ENCODE results near the gene PCA3. TPM values are rescaled to one million over a fixed set of nuclear protein-coding genes. Genes with fewer than 3 reads are reported as not detected.

The PCA3 gene
- total and polyA plus RNA-seq, 10 donors: 0.27 to 0.35 TPM; not detected in 8

- peaks cover 0 to 18% (median 2%) of the 10 kb centered on the region in 6 donors for H3K4me1 ChIP-seq
- H3K36me3 ChIP-seq: no peaks in the 10 kb centered on the region
- TF ChIP-seq POLR2AphosphoS5 (IDR thresholded peaks at IDR 0.05) (no peak), POLR2A (IDR thresholded peaks at IDR 0.05) (no peak), CTCF (IDR thresholded peaks at IDR 0.05 in 8 of 11, conservative IDR thresholded peaks at IDR 0.05 in 3 of 11) (no peak)
- intact Hi-C loops (cut with DNase I; ENCODE audit: low total_unique reads): no loop called here
- DNase-seq: no peak
- no peaks in the 10 kb centered on the region for H3K27me3 ChIP-seq (replicated peaks in 1 of 7)
- H3K27ac ChIP-seq: no peak overlapping the region
- 6 to 28% (median 12%) methylated on average over 1 of the region's 1 CpG for WGBS, 5 donors
- H3K9me3 ChIP-seq: no peaks in the 10 kb centered on the region
- H3K4me3 ChIP-seq: no peak overlapping the region
Observed at GRCh38 chr9:76761448-76761847, 2.8 kb upstream of the PCA3 start.

DNA sequence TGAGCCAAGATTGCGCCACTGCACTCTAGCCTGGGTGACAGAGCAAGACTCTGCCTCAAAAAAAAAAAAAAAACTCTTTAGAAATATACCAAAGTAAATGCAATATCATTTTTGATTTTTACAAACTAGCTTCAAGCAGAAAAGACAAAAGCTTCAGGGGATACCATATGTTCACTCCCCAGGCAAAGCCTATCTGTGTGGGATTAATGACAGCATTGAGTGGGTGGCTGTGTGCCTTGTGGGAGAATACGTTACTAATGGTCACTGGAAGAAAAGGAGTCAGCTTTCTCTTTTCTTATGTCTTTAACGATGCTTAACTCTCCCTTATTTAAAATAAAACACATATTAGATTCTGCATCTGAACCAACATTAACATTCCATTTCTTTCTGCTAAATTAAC lies 1.9 kb downstream of the PCA3 start:
- no peak overlapping the region for H3K27ac ChIP-seq
- H3K4me3 ChIP-seq: no peak overlapping the region
- peaks cover 0 to 5% (median 0%) of the 10 kb centered on the region in 6 donors for H3K4me1 ChIP-seq
- intact Hi-C loops (cut with DNase I; ENCODE audit: low total_unique reads): no loop called here
- 70 to 87% (median 84%) methylated on average over 3 of the region's 3 CpGs for WGBS, 5 donors
- H3K9me3 ChIP-seq: no peaks in the 10 kb centered on the region
- no peaks in the 10 kb centered on the region for H3K36me3 ChIP-seq
- TF ChIP-seq CTCF (IDR thresholded peaks at IDR 0.05 in 8 of 11, conservative IDR thresholded peaks at IDR 0.05 in 3 of 11): no peak
- DNase-seq: no peak
- peaks cover 0 to 3% (median 0%) of the 10 kb centered on the region in 7 donors for H3K27me3 ChIP-seq (replicated peaks in 1 of 7)

GRCh38 chr9:76772686-76773445 lies 8.6 kb downstream of the PCA3 start:
- no peak for TF ChIP-seq CTCF (IDR thresholded peaks at IDR 0.05 in 8 of 11, conservative IDR thresholded peaks at IDR 0.05 in 3 of 11)
- TF ChIP-seq POLR2A (IDR thresholded peaks at IDR 0.05): no peak
- TF ChIP-seq POLR2AphosphoS5 (IDR thresholded peaks at IDR 0.05): no peak
- intact Hi-C loops (cut with DNase I; ENCODE audit: low total_unique reads): no loop called here
- H3K4me1 ChIP-seq: no peaks in the 10 kb centered on the region
- DNase-seq: no peak
- H3K9me3 ChIP-seq: no peaks in the 10 kb centered on the region
- H3K36me3 ChIP-seq: no peaks in the 10 kb centered on the region
- no peak overlapping the region for H3K4me3 ChIP-seq
- 68 to 85% (median 71%) methylated on average over 5 of the region's 5 CpGs for WGBS, 5 donors
- H3K27ac ChIP-seq: no peak overlapping the region
- peaks cover 0 to 3% (median 0%) of the 10 kb centered on the region in 7 donors for H3K27me3 ChIP-seq (replicated peaks in 1 of 7)

- TF ChIP-seq POLR2AphosphoS5 (IDR thresholded peaks at IDR 0.05): no peak
- no peak for TF ChIP-seq CTCF (IDR thresholded peaks at IDR 0.05 in 8 of 11, conservative IDR thresholded peaks at IDR 0.05 in 3 of 11)
- no peak for TF ChIP-seq POLR2A (IDR thresholded peaks at IDR 0.05)
- no peak for DNase-seq
- Histone ChIP-seq H3K4me3 (no peak overlapping the region), H3K27me3 (replicated peaks in 1 of 7) (peaks cover 0 to 4% (median 0%) of the 10 kb centered on the region in 7 donors), H3K36me3 (no peaks in the 10 kb centered on the region), H3K9me3 (no peaks in the 10 kb centered on the region), H3K27ac (no peak overlapping the region), H3K4me1 (no peaks in the 10 kb centered on the region)
- intact Hi-C loops (cut with DNase I; ENCODE audit: low total_unique reads): no loop called here
Observed at GRCh38 chr9:76784881-76785280, 20.6 kb downstream of the PCA3 start.
